HCT116 (cell line): Measurements from ENCODE around the gene SGMS1. TPM values are rescaled to one million over a fixed set of nuclear protein-coding genes. Genes with fewer than 3 reads are reported as not detected.
A peak's percentile ranks its signal among the peaks of the same experiment; 100 is the strongest.

Source experiments
- ATAC-seq: fragments of 200-7000 bp; cut with Tn5 transposase; 2 replicates; pipeline ENCODE4 v1.9.1; 2020; ENCODE audit warnings: mild to moderate bottlenecking, moderate library complexity
- BruUV-seq: library from RNA; stranded (reverse); fragments of 400-500 nt; replicated peaks from 2 replicates; lab custom pipeline; 2021; lab: Mats Ljungman, UMichigan
- CTCF ChIA-PET: fragments of 300-600 bp; sonication (Branson Sonifier 250); formaldehyde crosslinking; loops from one replicate; lab custom pipeline; 2021; ENCODE audit warnings: antibody characterized with exemption; lab: Charles Lee
- POLR2A ChIA-PET: fragments of 300-600, 350-600 bp; sonication (Branson Sonifier 250); formaldehyde crosslinking; loops from one replicate; lab custom pipeline; 2021; ENCODE audit warnings: antibody characterized with exemption; lab: Charles Lee
- RAD21 ChIA-PET, 2 experiments: fragments of 300-600 bp; sonication (Branson Sonifier 250); formaldehyde crosslinking; loops; one replicate each; lab custom pipeline; 2023; ENCODE audit warnings: low total read pairs in 2 of 2; ENCODE audit not compliant: uncharacterized antibody in 2 of 2, unreplicated experiment in 2 of 2, low non-redundant PET in 1 of 2; lab: Charles Lee
- DNase-seq: peaks from one replicate; pipeline ENCODE4 v3.0.0-alpha.2; 2010; ENCODE audit warnings: low read depth, low spot score
- H2AFZ ChIP-seq: fragments of 200-600 bp; shearing (Covaris generic), sonication (generic); 2 replicates; pipeline ENCODE4 v1.6.1; 2017; ENCODE audit warnings: low read depth, mixed run types, mixed read lengths, antibody characterized with exemption, low read length; ENCODE audit not compliant: poor library complexity, severe bottlenecking
- H3K27ac ChIP-seq: 2 replicates; pipeline ENCODE4 v1.5.1; 2012; ENCODE audit warnings: low read depth, low read length
- H3K27me3 ChIP-seq: fragments of 200-600 bp; sonication (generic); 2 replicates; pipeline ENCODE4 v1.6.1; 2016; ENCODE audit warnings: mixed run types, low read length, mixed read lengths; ENCODE audit not compliant: insufficient read depth
- H3K36me3 ChIP-seq, 2 experiments: fragments of 200-500 bp in 1 of 2; fragments of 200-600 bp in 1 of 2; sonication (Bioruptor generic) in 1 of 2; sonication (generic) in 1 of 2; 2 replicates each; pipeline versions ENCODE4 v1.5.1 to v1.6.1; 2014 to 2016; ENCODE audit warnings: low read length in 2 of 2, inconsistent platforms in 1 of 2, mixed read lengths in 1 of 2, mixed run types in 1 of 2; ENCODE audit not compliant: insufficient read depth in 2 of 2, control insufficient read depth in 1 of 2
- H3K4me1 ChIP-seq, 2 experiments: fragments of 200-600 bp in 1 of 2; sonication (generic) in 1 of 2; 2 replicates each; pipeline versions ENCODE4 v1.5.1 to v1.6.1; 2012 to 2017; ENCODE audit warnings: low read length in 2 of 2, inconsistent platforms in 1 of 2, mild to moderate bottlenecking in 1 of 2, mixed read lengths in 1 of 2, mixed run types in 1 of 2, moderate library complexity in 1 of 2; ENCODE audit not compliant: insufficient read depth in 2 of 2, control insufficient read depth in 1 of 2
- H3K4me2 ChIP-seq: fragments of 200-600 bp; sonication (generic); 2 replicates; pipeline ENCODE4 v1.6.1; 2017; ENCODE audit warnings: mixed run types, low read length, mixed read lengths
- H3K4me3 ChIP-seq, 2 experiments: fragments of 200-600 bp in 1 of 2; sonication (generic) in 1 of 2; replicated peaks in 1 of 2; 2 replicates each; pipeline ENCODE4 v1.5.1; 2011 to 2016; ENCODE audit warnings: low read length in 2 of 2, control low read depth in 1 of 2, low read depth in 1 of 2, mild to moderate bottlenecking in 1 of 2, mixed read lengths in 1 of 2, mixed run types in 1 of 2
- H3K79me2 ChIP-seq: fragments of 200-600 bp; sonication (generic); 2 replicates; pipeline ENCODE4 v1.6.1; 2017; ENCODE audit warnings: mild to moderate bottlenecking, mixed run types, low read length, moderate library complexity, mixed read lengths; ENCODE audit not compliant: insufficient read depth
- H3K9ac ChIP-seq: fragments of 200-600 bp; sonication (generic); 2 replicates; pipeline ENCODE4 v1.6.1; 2016; ENCODE audit warnings: low read length, mixed read lengths
- H3K9me2 ChIP-seq: fragments of 200-600 bp; sonication (generic), shearing (Covaris generic); 2 replicates; pipeline ENCODE4 v1.6.1; 2017; ENCODE audit warnings: mixed run types, mild to moderate bottlenecking, moderate library complexity; ENCODE audit not compliant: insufficient read depth
- H3K9me3 ChIP-seq, 2 experiments: fragments of 200-500 bp in 1 of 2; fragments of 200-600 bp in 1 of 2; sonication (Bioruptor generic) in 1 of 2; sonication (generic) in 1 of 2; 2 replicates each; pipeline ENCODE4 v1.6.1; 2014 to 2017; ENCODE audit warnings: low read length in 2 of 2, mixed read lengths in 2 of 2, inconsistent platforms in 1 of 2, low read depth in 1 of 2, mild to moderate bottlenecking in 1 of 2, mixed run types in 1 of 2, moderate library complexity in 1 of 2; ENCODE audit not compliant: control insufficient read depth in 1 of 2, insufficient read depth in 1 of 2
- H4K20me1 ChIP-seq: fragments of 200-600 bp; sonication (generic), shearing (Covaris generic); 2 replicates; pipeline ENCODE4 v1.6.1; 2017; ENCODE audit warnings: mixed run types, mild to moderate bottlenecking, moderate library complexity; ENCODE audit not compliant: insufficient read depth
- CBX3 ChIP-seq: IDR thresholded peaks from 2 replicates; pipeline ENCODE4 v1.6.1; 2012; ENCODE audit warnings: low read depth
- CEBPB ChIP-seq: IDR thresholded peaks from 2 replicates; pipeline ENCODE4 v1.6.1; 2012; ENCODE audit warnings: low read depth
- CTCF ChIP-seq, 3 experiments: fragments of 200-600 bp in 1 of 3; sonication (generic) in 1 of 3; IDR thresholded peaks in 2 of 3; conservative IDR thresholded peaks in 1 of 3; 2 replicates each; pipeline ENCODE4 v1.5.1; 2012 to 2017; ENCODE audit warnings: low read depth in 2 of 3, low read length in 2 of 3, antibody characterized with exemption in 1 of 3, borderline replicate concordance in 1 of 3, control low read depth in 1 of 3, mild to moderate bottlenecking in 1 of 3, mixed read lengths in 1 of 3, mixed run types in 1 of 3, moderate library complexity in 1 of 3; ENCODE audit not compliant: insufficient read depth in 1 of 3
- EGR1 ChIP-seq: IDR thresholded peaks from 2 replicates; pipeline ENCODE4 v1.6.1; 2012; ENCODE audit warnings: low read depth
- ELF1 ChIP-seq: IDR thresholded peaks from 2 replicates; pipeline ENCODE4 v1.6.1; 2012; ENCODE audit warnings: low read depth, borderline replicate concordance
- EZH2 ChIP-seq: fragments of 200-600 bp; sonication (generic); IDR thresholded peaks from 2 replicates; pipeline ENCODE4 v1.6.1; 2017; ENCODE audit warnings: antibody characterized with exemption, mixed run types
- EZH2phosphoT487 ChIP-seq: fragments of 200-600 bp; IDR thresholded peaks from 2 replicates; pipeline ENCODE4 v1.6.1; 2018; ENCODE audit warnings: antibody characterized with exemption, borderline replicate concordance
- FOSL1 ChIP-seq: IDR thresholded peaks from 2 replicates; pipeline ENCODE4 v1.6.1; 2012; ENCODE audit warnings: low read depth
- MAX ChIP-seq: IDR thresholded peaks from 2 replicates; pipeline ENCODE4 v1.6.1; 2012
- POLR2A ChIP-seq: IDR thresholded peaks from 2 replicates; pipeline ENCODE4 v1.7.0; 2011; ENCODE audit warnings: borderline replicate concordance; ENCODE audit not compliant: insufficient read depth, insufficient read length; ENCODE audit errors: extremely low read depth
- POLR2AphosphoS5 ChIP-seq: IDR thresholded peaks from 2 replicates; pipeline ENCODE4 v1.6.1; 2011; ENCODE audit warnings: mild to moderate bottlenecking, low read depth, low read length, moderate library complexity
- RAD21 ChIP-seq: IDR thresholded peaks from 2 replicates; pipeline ENCODE4 v1.6.1; 2012; ENCODE audit warnings: low read depth, mild to moderate bottlenecking
- REST ChIP-seq: IDR thresholded peaks from 2 replicates; pipeline ENCODE4 v1.6.1; 2012; ENCODE audit warnings: low read depth
- SIN3A ChIP-seq: IDR thresholded peaks from 2 replicates; pipeline ENCODE4 v1.6.1; 2012; ENCODE audit warnings: low read depth
- SRF ChIP-seq: IDR thresholded peaks from 2 replicates; pipeline ENCODE4 v1.6.1; 2012; ENCODE audit warnings: low read depth
- TCF7L2 ChIP-seq: IDR thresholded peaks from 2 replicates; pipeline ENCODE4 v1.7.0; 2011; ENCODE audit warnings: borderline replicate concordance, inconsistent platforms; ENCODE audit not compliant: insufficient read depth, insufficient read length; ENCODE audit errors: extremely low read depth
- ZBTB33 ChIP-seq: IDR thresholded peaks from 2 replicates; pipeline ENCODE4 v1.6.1; 2011; ENCODE audit warnings: mild to moderate bottlenecking, low read length, moderate library complexity; ENCODE audit not compliant: insufficient replicate concordance; ENCODE audit errors: extremely low read depth
- ZFX ChIP-seq: fragments of 450-650 bp; IDR thresholded peaks from 2 replicates; pipeline ENCODE4 v1.6.1; 2017
- ZNF274 ChIP-seq: fragments of 200-500 bp; sonication (Bioruptor generic); IDR thresholded peaks from 2 replicates; pipeline ENCODE4 v1.6.1; 2014; ENCODE audit warnings: mild to moderate bottlenecking, low read depth, low read length, inconsistent platforms
- intact Hi-C: fragments of 100-400 bp; cut with micrococcal nuclease; formaldehyde crosslinking; loops from 2 replicates; pipeline ENCODE4 v1.10.0; 2022
- total RNA-seq: library from RNA; stranded (reverse); gene quantifications from one replicate; pipeline ENCODE4 v1.2.1, GENCODE V29; 2021; ENCODE audit not compliant: unreplicated experiment

The SGMS1 gene
- total RNA-seq, 1 experiment from 2014 or later = 29.1 TPM

GRCh38 chr10:50407076-50407801 lies 216.5 kb downstream of the SGMS1 start:
- H3K4me2 ChIP-seq = peak overlapping the region; percentile 71
- H4K20me1 ChIP-seq = no peaks in the 10 kb centered on the region
- H2AFZ ChIP-seq = no peak overlapping the region
- ChIA-PET CTCF (no interaction called here), RAD21 (interaction anchor here in 1 of 2 experiments (0.7 kb wide), 1 partner anchor 216 kb away, joined by 3 read pairs; the partner anchor contains the start of gene SGMS1), POLR2A (interaction anchor here (0.5 to 1.9 kb wide), 2 partner anchors 9 to 11 kb away, joined by 3 to 7 read pairs; no protein-coding TSS in a partner anchor)
- H3K4me3 ChIP-seq = peak overlapping the region in 1 of 2 experiments; percentile 20; a peak in 2 of 4 replicates
- H3K4me1 ChIP-seq = peaks cover 34 to 48% of the 10 kb centered on the region in 2 experiments
- no peaks in the 10 kb centered on the region for H3K27me3 ChIP-seq
- peak; percentile 74 for DNase-seq
- H3K36me3 ChIP-seq = no peaks in the 10 kb centered on the region
- H3K9me2 ChIP-seq = no peaks in the 10 kb centered on the region
- intact Hi-C loops = no loop called here
- peak; percentile 82 for ATAC-seq
- H3K27ac ChIP-seq = peak overlapping the region; percentile 58
- H3K9ac ChIP-seq = peak overlapping the region; percentile 24
- H3K9me3 ChIP-seq = no peaks in the 10 kb centered on the region
- H3K79me2 ChIP-seq = peaks cover 75% of the 10 kb centered on the region
- BruUV-seq = TSS peak; percentile 41
- TF ChIP-seq FOSL1 = peak; percentile 49; the same call in 1 of the 2 replicates
- TF ChIP-seq SIN3A = no peak
- no peak for TF ChIP-seq CBX3
- TF ChIP-seq TCF7L2 = no peak
- TF ChIP-seq CEBPB = peak; percentile 96
- TF ChIP-seq RAD21 = no peak
- no peak for TF ChIP-seq REST
- no peak for TF ChIP-seq POLR2A
- TF ChIP-seq MAX = peak; percentile 36; the same call in 1 of the 2 replicates
- peak; percentile 26; the same call in 1 of the 2 replicates for TF ChIP-seq POLR2AphosphoS5
- TF ChIP-seq ZFX = no peak
- no peak for TF ChIP-seq SRF
- 0 out of 2 replicates have a peak, but pooled peaks have one; percentile 12 for TF ChIP-seq ELF1
- no peak for TF ChIP-seq ZNF274
- TF ChIP-seq EZH2 = no peak
- no peak for TF ChIP-seq CTCF (IDR thresholded peaks at IDR 0.05 in 2 of 3, conservative IDR thresholded peaks at IDR 0.05 in 1 of 3; ENCODE audit: borderline replicate concordance in 1 of 3, insufficient read depth in 1 of 3, low read depth in 2 of 3, low read length in 2 of 3)
- TF ChIP-seq EGR1 = no peak
- TF ChIP-seq ZBTB33 = no peak
- TF ChIP-seq EZH2phosphoT487 = no peak
